Epithelial cell of proximal tubule (primary cell): Measurements from ENCODE around the gene OR56A4. TPM values are rescaled to one million over a fixed set of nuclear protein-coding genes. Genes with fewer than 3 reads are reported as not detected.
A peak's percentile ranks its signal among the peaks of the same experiment; 100 is the strongest.

Experiments
- DNase-seq: peaks from one replicate; pipeline ENCODE4 v3.0.0-alpha.2; 2011; ENCODE audit warnings: low read depth
- H3K4me3 ChIP-seq: 2 replicates; pipeline ENCODE4 v1.5.1; 2011; ENCODE audit warnings: low read depth, mild to moderate bottlenecking, low read length
- total RNA-seq: library from RNA; depleted of rRNA; stranded (reverse); fragments of >200 nt; gene quantifications from 2 replicates; pipeline ENCODE4 v1.2.3, GENCODE V29; 2015
- TF ChIP-seq, protein P1 (sequence below): conservative IDR thresholded peaks from 2 replicates; pipeline ENCODE4 v1.5.1; 2012; ENCODE audit warnings: low read depth, mild to moderate bottlenecking, low read length

Gene OR56A4
- total RNA-seq, 1 donor from 2014 or later = not detected

DNA sequence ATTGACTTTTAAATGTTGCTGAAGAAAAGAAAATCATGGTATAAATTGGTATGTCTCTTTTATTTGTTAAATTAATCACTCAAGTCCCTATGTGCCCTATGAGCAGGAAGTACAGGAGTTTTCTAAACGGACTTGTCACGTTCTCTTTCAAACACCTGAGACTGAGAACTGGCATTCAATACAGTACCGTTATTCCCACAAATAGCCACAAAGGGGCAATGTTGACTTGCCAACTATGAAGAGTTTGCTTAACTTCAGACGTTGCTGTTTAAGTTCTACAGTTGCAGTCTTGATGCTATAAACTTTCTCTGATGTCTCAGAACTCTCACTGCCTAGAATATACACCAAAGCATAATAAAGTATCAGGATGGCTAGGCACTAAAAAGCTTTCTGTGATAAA, 16.2 kb upstream of the OR56A4 start:
- TF ChIP-seq, protein P1, sequence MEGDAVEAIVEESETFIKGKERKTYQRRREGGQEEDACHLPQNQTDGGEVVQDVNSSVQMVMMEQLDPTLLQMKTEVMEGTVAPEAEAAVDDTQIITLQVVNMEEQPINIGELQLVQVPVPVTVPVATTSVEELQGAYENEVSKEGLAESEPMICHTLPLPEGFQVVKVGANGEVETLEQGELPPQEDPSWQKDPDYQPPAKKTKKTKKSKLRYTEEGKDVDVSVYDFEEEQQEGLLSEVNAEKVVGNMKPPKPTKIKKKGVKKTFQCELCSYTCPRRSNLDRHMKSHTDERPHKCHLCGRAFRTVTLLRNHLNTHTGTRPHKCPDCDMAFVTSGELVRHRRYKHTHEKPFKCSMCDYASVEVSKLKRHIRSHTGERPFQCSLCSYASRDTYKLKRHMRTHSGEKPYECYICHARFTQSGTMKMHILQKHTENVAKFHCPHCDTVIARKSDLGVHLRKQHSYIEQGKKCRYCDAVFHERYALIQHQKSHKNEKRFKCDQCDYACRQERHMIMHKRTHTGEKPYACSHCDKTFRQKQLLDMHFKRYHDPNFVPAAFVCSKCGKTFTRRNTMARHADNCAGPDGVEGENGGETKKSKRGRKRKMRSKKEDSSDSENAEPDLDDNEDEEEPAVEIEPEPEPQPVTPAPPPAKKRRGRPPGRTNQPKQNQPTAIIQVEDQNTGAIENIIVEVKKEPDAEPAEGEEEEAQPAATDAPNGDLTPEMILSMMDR = peak; percentile 71
- DNase-seq = peak; percentile 16
- H3K4me3 ChIP-seq = no peak overlapping the region

DNA sequence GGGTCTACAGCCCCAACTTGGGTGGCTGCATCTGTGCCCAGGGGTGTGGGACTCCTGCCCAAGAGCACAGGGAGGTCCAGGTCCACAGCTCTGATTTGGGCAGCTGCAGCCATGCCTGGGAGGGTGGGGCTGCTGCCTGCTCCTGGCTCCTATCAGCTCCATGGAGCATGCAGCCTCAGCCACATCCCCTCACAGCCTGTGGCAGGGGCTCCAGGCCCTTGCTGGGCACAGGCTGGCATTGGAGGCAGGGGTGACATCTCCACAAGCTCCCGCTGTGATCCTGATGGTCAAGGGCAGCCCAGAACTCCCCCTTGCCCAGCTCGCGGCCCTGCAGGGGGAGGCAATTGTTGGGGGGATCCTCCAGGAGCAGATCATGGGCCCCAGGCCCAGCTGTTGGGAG, 6.3 kb upstream of the OR56A4 start:
- no peak for DNase-seq
- H3K4me3 ChIP-seq = no peak overlapping the region
- TF ChIP-seq, protein P1 = no peak

DNA sequence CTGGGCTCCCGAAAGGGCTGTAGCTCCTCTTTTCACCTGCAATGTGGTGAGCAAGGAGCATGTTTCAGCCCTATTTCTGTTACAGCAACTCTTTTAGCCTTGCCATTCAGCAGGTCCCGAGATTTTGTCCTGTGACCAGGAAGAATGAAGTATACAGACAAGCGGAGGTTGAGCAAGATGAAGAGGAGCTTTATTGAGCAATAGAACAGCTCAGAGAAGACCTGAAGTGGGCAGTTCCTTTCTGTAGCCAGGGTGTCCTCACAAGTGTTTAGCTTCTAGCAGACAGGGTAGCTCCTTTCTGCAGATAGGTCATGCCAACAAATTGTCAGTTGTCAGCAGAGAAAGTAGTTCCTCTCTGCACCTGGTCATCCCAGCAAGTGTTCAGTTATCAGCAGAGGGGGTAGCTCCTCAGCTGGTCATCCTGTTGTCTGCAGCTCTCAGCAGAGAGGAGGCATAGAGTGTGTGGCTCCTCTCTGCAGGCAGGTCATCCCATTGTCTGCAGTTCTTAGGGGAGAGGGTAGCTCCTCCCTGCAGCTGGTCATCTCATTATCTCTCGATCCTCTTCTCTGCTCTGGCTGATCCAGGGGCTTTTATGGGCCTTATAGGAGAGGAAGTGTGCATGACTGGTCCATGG, 5.4 kb upstream of the OR56A4 start:
- H3K4me3 ChIP-seq = no peak overlapping the region
- TF ChIP-seq, protein P1 = no peak
- no peak for DNase-seq

DNA sequence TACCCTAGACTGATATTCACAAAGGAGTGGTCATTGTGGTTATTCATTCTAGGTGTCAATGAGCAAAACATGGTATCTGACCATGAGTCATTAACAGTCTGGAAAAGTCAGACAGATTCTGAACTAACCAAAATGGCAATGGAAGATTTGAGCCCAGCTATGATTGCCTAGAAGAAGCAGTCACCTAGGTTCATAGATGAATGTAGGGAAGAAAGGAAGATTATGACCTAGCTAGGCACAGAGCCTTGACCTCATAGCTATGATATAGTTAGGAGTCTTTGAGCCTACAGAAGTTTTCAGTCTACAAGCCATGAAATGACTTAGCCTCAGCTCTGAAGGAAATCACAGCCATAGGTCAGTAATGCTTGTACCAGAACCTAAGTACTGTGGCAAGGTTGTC, 351 bp downstream of the OR56A4 start:
- H3K4me3 ChIP-seq = no peak overlapping the region
- DNase-seq = no peak
- TF ChIP-seq, protein P1 = no peak

DNA sequence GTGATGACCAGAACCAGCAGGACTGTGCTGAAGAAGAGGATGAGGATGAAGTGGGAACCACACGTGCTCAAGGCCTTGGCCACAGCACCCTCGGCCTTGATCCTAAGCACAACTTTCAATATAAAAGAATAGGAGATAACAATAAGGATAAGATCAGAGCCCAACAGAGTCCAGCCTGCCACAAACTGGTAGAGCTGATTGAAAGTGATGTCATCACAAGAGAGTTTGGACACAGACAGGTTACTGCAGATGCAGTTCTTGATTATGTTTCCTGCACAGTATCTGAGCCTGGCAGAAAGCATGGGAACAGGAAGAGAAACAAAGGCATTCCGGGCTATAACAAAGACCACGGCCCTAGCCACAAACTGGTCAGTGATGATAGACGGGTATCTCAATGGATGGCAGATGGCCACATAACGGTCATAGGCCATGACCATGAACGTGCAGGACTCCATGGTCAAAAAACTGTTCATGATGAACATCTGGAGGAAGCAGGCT, 4.5 kb downstream of the OR56A4 start:
- no peak for DNase-seq
- TF ChIP-seq, protein P1 = no peak

DNA sequence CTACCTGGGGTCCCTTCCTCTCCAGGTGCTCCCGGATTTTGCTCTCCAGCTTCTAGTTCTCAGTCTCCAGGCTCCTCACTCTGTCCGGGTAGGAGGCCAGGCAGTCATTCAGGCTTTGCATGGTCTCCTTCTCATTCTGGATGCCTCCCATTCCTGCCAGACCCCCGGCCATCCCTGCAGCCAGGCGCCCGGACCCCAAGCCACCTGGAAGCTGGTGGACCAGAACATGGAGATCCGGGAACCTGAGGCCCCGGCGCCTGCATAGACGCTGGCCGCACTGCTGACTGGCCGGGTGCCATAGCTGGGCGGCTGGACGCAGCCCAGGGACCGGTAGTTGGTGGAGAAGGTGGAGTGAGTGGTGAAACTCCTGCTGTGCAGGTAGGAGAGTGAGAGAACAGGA, 12.0 kb downstream of the OR56A4 start:
- DNase-seq = no peak
- H3K4me3 ChIP-seq = no peak overlapping the region
- TF ChIP-seq, protein P1 = no peak

More for the DNA sequence above, 4.5 kb downstream of the OR56A4 start:
- no peak overlapping the region for H3K4me3 ChIP-seq
